ENCODE results near the gene JPT1.

JPT1 gene

GRCh38 chr17:75088465-75089417, 65.6 kb downstream of the JPT1 start:
- TF ChIP-seq, protein P1, sequence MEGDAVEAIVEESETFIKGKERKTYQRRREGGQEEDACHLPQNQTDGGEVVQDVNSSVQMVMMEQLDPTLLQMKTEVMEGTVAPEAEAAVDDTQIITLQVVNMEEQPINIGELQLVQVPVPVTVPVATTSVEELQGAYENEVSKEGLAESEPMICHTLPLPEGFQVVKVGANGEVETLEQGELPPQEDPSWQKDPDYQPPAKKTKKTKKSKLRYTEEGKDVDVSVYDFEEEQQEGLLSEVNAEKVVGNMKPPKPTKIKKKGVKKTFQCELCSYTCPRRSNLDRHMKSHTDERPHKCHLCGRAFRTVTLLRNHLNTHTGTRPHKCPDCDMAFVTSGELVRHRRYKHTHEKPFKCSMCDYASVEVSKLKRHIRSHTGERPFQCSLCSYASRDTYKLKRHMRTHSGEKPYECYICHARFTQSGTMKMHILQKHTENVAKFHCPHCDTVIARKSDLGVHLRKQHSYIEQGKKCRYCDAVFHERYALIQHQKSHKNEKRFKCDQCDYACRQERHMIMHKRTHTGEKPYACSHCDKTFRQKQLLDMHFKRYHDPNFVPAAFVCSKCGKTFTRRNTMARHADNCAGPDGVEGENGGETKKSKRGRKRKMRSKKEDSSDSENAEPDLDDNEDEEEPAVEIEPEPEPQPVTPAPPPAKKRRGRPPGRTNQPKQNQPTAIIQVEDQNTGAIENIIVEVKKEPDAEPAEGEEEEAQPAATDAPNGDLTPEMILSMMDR (IDR thresholded peaks at IDR 0.05; ENCODE audit: low read length) = no peak
- no peak for TF ChIP-seq EZH2 (optimal IDR thresholded peaks at IDR 0.05; ENCODE audit: low read depth, low read length)
- TF ChIP-seq EZH2phosphoT487 (IDR thresholded peaks at IDR 0.05; ENCODE audit: low read length) = no peak
- H4K20me1 ChIP-seq (ENCODE audit: insufficient read depth, low read length) = no peaks in the 10 kb centered on the region
- no peak overlapping the region for H3K4me2 ChIP-seq (ENCODE audit: low read depth, low read length)
- H3K4me1 ChIP-seq (ENCODE audit: low read length) = peaks cover 5% of the 10 kb centered on the region; the same call in 1 of the 2 replicates
- no peak overlapping the region for H3K27ac ChIP-seq (ENCODE audit: low read length)
- no peaks in the 10 kb centered on the region for H3K79me2 ChIP-seq (ENCODE audit: low read length)
- H3K27me3 ChIP-seq (replicated peaks; ENCODE audit: insufficient read depth, low read length) = no peaks in the 10 kb centered on the region
- H3F3A ChIP-seq (ENCODE audit: insufficient read depth, low read length) = no peaks in the 10 kb centered on the region; the same call in 1 of the 2 replicates
- H3K9me2 ChIP-seq (replicated peaks; ENCODE audit: insufficient read depth, low read length) = no peaks in the 10 kb centered on the region
- no peak for DNase-seq
- H2AFZ ChIP-seq (ENCODE audit: low read length) = no peak overlapping the region
- no peak overlapping the region for H3K9ac ChIP-seq (ENCODE audit: low read length)
- no peaks in the 10 kb centered on the region for H3K9me3 ChIP-seq (replicated peaks; ENCODE audit: insufficient read depth, low read length)
- no peak overlapping the region for H3K4me3 ChIP-seq (ENCODE audit: low read length)
- no peaks in the 10 kb centered on the region for H3K36me3 ChIP-seq (replicated peaks; ENCODE audit: insufficient read depth, low read length)

DNA sequence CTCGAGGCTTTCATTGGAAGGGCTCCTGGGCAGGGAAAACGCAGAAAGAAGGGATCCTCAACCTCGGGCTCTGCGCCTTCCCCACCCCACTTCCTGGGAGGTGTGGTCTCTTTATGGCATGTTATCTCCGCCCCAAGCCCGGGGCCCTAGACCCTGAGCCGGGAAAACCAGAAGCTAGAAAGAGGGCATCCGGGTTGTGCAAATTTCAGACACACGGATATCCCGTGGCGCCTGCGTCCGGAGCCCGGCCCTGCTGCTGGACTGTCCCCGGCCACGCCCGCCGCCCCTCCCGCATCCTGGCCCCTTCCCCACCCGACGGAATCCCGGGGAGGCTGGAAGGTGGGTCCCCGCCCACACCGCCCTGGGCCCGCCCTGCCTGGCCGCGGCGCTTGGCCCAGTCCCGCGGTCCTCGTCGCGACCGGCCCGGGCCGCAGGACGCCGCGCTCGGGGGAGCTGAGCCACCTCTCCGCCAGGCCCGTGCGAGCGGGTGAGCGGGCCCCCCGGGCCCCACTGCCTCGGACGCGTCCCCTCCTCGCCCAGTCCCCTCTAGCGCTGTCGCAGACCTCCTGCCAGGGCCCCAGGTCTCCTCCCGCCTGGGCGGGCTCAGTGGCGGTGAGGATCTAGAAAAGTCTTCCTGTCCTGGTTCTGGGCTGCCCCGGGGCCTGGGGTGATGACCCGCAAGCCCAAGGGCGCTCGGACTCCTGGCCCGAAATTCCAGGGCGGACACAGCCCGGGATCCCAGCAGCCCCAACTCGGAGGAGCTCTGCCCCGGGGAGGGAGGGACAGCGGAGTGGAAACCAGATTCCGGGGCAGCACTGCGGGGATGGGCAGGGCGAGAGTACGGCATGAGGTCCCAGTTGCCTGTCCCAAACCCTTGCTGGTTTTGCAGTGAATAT, 66.5 kb downstream of the JPT1 start, which contains the start of gene SLC16A5:
Gene SLC16A5 (plus strand): TSS at position 397 of the 896 bp plus-strand sequence. CDS start 5,683 bp downstream, outside the sequence.
- Histone ChIP-seq H3K27me3 (replicated peaks; ENCODE audit: insufficient read depth, low read length) (no peaks in the 10 kb centered on the region), H3K79me2 (ENCODE audit: low read length) (no peaks in the 10 kb centered on the region), H3K9ac (ENCODE audit: low read length) (no peak within 1 kb of the TSS), H3K4me1 (ENCODE audit: low read length) (peaks cover 5% of the 10 kb centered on the region; the same call in 1 of the 2 replicates), H3K4me2 (ENCODE audit: low read depth, low read length) (peak within 1 kb of the TSS; percentile 24; the same call in 1 of the 2 replicates), H3K27ac (ENCODE audit: low read length) (no peak within 1 kb of the TSS), H3F3A (ENCODE audit: insufficient read depth, low read length) (no peaks in the 10 kb centered on the region; the same call in 1 of the 2 replicates), H3K4me3 (ENCODE audit: low read length) (no peak within 1 kb of the TSS), H3K36me3 (replicated peaks; ENCODE audit: insufficient read depth, low read length) (no peaks in the 10 kb centered on the region), H2AFZ (ENCODE audit: low read length) (peak within 1 kb of the TSS; percentile 35; the same call in 1 of the 2 replicates), H3K9me2 (replicated peaks; ENCODE audit: insufficient read depth, low read length) (no peaks in the 10 kb centered on the region), H3K9me3 (replicated peaks; ENCODE audit: insufficient read depth, low read length) (no peaks in the 10 kb centered on the region), H4K20me1 (ENCODE audit: insufficient read depth, low read length) (no peaks in the 10 kb centered on the region)
- TF ChIP-seq, protein P1 (IDR thresholded peaks at IDR 0.05; ENCODE audit: low read length) = no peak
- TF ChIP-seq EZH2phosphoT487 (IDR thresholded peaks at IDR 0.05; ENCODE audit: low read length) = no peak
- TF ChIP-seq EZH2 (optimal IDR thresholded peaks at IDR 0.05; ENCODE audit: low read depth, low read length) = no peak
- DNase-seq = no peak

DNA sequence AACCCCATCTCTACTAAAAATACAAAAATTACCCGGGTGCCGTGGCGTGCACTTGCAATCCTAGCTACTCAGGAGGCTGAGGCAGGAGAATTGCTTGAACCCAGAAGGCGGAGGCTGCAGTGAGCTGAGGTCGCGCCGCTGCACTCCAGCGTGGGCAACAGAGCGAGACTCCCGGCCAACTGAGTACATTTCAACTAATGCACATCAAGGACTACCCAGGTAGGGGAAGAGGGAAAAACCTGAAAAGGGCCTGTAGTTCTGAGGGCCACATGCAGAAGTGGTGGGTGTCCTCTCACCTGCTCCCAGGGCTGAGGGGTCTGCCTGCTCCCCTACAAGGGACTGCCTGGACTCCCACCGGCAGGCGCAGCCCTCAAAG, 67.1 kb downstream of the JPT1 start:
- Histone ChIP-seq H3K9ac (ENCODE audit: low read length) (no peak overlapping the region), H2AFZ (ENCODE audit: low read length) (peak overlapping the region; percentile 35; the same call in 1 of the 2 replicates), H3K27ac (ENCODE audit: low read length) (no peak overlapping the region), H3K9me2 (replicated peaks; ENCODE audit: insufficient read depth, low read length) (no peaks in the 10 kb centered on the region), H3K9me3 (replicated peaks; ENCODE audit: insufficient read depth, low read length) (no peaks in the 10 kb centered on the region), H3K4me1 (ENCODE audit: low read length) (peaks cover 5% of the 10 kb centered on the region; the same call in 1 of the 2 replicates), H3K4me2 (ENCODE audit: low read depth, low read length) (peak overlapping the region; percentile 24; the same call in 1 of the 2 replicates), H3K27me3 (replicated peaks; ENCODE audit: insufficient read depth, low read length) (no peaks in the 10 kb centered on the region), H3K36me3 (replicated peaks; ENCODE audit: insufficient read depth, low read length) (no peaks in the 10 kb centered on the region), H3F3A (ENCODE audit: insufficient read depth, low read length) (no peaks in the 10 kb centered on the region; the same call in 1 of the 2 replicates), H4K20me1 (ENCODE audit: insufficient read depth, low read length) (no peaks in the 10 kb centered on the region), H3K79me2 (ENCODE audit: low read length) (no peaks in the 10 kb centered on the region), H3K4me3 (ENCODE audit: low read length) (no peak overlapping the region)
- TF ChIP-seq EZH2phosphoT487 (IDR thresholded peaks at IDR 0.05; ENCODE audit: low read length) = no peak
- TF ChIP-seq, protein P1 (IDR thresholded peaks at IDR 0.05; ENCODE audit: low read length) = no peak
- TF ChIP-seq EZH2 (optimal IDR thresholded peaks at IDR 0.05; ENCODE audit: low read depth, low read length) = no peak
- no peak for DNase-seq
